Measurements from ENCODE around the gene MTUS2. TPM values are rescaled to one million over a fixed set of nuclear protein-coding genes. Genes with fewer than 3 reads are reported as not detected.

MTUS2 gene
- total RNA-seq, 1 donor from 2014 or later: 4.1 TPM

DNA sequence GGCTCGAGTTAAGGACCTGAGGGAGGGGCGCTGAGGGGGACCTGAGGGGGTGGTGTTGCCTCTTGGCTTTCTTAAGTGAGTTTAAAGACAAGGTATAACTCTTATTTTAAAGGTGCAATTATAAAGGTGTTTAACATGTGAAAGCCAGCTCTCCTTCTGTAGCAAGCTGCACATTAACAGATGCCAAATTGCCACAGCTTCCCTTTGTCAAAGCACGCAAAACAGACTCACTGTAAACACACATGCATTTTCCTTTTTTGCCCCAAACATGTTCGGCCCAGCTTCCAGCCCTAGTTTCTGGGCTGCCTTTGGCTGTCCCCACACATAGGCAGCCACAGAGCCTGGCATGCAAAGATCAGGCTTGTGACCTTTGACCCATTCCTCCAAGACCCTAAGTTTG, 663.5 kb downstream of the MTUS2 start:
- H3K4me1 Mint-ChIP-seq (ENCODE audit: unreplicated experiment): peaks cover 13% of the 10 kb centered on the region
- H3K27ac Mint-ChIP-seq: no peak overlapping the region
- no peaks in the 10 kb centered on the region for H3K9me3 Mint-ChIP-seq
- peaks cover 4% of the 10 kb centered on the region for H3K27me3 Mint-ChIP-seq
- H3K36me3 Mint-ChIP-seq: no peaks in the 10 kb centered on the region
- DNase-seq (ENCODE audit: extremely low spot score, unreplicated experiment): no peak
- no peak overlapping the region for H3K4me3 Mint-ChIP-seq
- TF ChIP-seq, protein P1, sequence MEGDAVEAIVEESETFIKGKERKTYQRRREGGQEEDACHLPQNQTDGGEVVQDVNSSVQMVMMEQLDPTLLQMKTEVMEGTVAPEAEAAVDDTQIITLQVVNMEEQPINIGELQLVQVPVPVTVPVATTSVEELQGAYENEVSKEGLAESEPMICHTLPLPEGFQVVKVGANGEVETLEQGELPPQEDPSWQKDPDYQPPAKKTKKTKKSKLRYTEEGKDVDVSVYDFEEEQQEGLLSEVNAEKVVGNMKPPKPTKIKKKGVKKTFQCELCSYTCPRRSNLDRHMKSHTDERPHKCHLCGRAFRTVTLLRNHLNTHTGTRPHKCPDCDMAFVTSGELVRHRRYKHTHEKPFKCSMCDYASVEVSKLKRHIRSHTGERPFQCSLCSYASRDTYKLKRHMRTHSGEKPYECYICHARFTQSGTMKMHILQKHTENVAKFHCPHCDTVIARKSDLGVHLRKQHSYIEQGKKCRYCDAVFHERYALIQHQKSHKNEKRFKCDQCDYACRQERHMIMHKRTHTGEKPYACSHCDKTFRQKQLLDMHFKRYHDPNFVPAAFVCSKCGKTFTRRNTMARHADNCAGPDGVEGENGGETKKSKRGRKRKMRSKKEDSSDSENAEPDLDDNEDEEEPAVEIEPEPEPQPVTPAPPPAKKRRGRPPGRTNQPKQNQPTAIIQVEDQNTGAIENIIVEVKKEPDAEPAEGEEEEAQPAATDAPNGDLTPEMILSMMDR (conservative IDR thresholded peaks at IDR 0.05): no peak

DNA sequence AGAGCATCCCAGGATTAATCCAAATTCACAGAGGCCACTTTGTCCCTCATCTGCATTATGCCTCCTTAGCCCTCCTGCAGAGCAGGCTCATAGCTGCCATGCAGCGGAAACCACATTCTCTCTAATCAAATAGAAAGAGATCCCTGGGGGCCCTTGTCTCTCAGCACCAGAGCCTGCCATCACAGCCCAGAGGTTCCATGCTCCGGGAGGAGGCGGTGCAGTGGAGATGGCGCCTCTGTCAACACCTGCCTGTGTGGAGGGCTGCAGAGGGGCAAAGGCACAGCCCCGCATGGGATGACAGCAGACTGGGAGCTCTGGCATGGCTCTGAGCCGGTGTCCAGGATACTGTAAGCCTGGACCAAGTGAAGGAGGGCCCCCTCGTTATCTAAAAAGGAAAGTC, 664.1 kb downstream of the MTUS2 start:
- DNase-seq (ENCODE audit: extremely low spot score, unreplicated experiment): no peak
- TF ChIP-seq, protein P1 (conservative IDR thresholded peaks at IDR 0.05): no peak
- Mint-ChIP-seq H3K27me3 (peaks cover 4% of the 10 kb centered on the region), H3K36me3 (no peaks in the 10 kb centered on the region), H3K4me3 (no peak overlapping the region), H3K9me3 (no peaks in the 10 kb centered on the region), H3K27ac (no peak overlapping the region), H3K4me1 (ENCODE audit: unreplicated experiment) (peaks cover 13% of the 10 kb centered on the region)

DNA sequence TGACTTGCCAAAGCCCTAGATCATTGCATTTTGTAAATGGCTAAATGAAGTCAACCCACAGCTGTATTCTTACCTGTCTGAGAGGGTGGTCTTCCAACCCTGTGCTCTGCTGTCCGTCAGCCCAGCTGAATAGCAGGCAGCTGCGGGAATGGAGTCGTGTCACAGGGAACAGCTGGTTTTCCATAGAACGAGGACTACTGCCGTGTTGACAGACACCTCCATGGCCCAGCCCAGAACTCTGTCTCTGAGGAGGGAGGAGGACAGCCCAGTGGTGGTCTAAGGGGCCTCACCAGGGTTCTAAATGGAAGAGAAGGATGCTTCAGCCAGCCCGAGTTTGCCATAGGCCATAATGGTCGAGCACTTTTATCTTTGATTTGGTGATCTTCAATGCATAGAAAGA, 664.7 kb downstream of the MTUS2 start:
- H3K27ac Mint-ChIP-seq: no peak overlapping the region
- DNase-seq (ENCODE audit: extremely low spot score, unreplicated experiment): no peak
- H3K4me3 Mint-ChIP-seq: no peak overlapping the region
- H3K4me1 Mint-ChIP-seq (ENCODE audit: unreplicated experiment): peaks cover 15% of the 10 kb centered on the region
- no peaks in the 10 kb centered on the region for H3K9me3 Mint-ChIP-seq
- no peaks in the 10 kb centered on the region for H3K36me3 Mint-ChIP-seq
- TF ChIP-seq, protein P1 (conservative IDR thresholded peaks at IDR 0.05): no peak
- peaks cover 4% of the 10 kb centered on the region for H3K27me3 Mint-ChIP-seq

DNA sequence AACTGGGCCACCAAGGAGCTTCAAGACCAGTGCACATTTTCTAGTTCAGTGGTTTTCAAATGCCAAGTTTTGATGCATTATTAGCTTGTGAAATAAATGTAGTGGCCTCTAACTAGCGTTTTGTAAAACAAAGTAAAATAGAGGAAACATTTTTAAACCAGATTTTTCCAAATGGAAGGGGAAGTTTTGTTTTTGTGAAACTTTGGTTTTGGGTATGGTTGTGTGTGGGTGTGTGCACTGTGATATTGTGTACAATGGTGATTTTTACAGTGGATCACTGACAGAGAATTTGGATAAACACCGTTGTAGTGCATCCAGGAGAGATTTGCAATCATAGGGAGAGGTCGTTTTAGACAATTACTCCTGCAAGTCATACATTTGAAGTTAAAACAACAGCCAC, 666.4 kb downstream of the MTUS2 start:
- Mint-ChIP-seq H3K36me3 (no peaks in the 10 kb centered on the region), H3K4me3 (no peak overlapping the region), H3K9me3 (no peaks in the 10 kb centered on the region), H3K27me3 (no peaks in the 10 kb centered on the region), H3K27ac (no peak overlapping the region), H3K4me1 (ENCODE audit: unreplicated experiment) (peaks cover 17% of the 10 kb centered on the region)
- TF ChIP-seq, protein P1 (conservative IDR thresholded peaks at IDR 0.05): no peak
- no peak for DNase-seq (ENCODE audit: extremely low spot score, unreplicated experiment)

DNA sequence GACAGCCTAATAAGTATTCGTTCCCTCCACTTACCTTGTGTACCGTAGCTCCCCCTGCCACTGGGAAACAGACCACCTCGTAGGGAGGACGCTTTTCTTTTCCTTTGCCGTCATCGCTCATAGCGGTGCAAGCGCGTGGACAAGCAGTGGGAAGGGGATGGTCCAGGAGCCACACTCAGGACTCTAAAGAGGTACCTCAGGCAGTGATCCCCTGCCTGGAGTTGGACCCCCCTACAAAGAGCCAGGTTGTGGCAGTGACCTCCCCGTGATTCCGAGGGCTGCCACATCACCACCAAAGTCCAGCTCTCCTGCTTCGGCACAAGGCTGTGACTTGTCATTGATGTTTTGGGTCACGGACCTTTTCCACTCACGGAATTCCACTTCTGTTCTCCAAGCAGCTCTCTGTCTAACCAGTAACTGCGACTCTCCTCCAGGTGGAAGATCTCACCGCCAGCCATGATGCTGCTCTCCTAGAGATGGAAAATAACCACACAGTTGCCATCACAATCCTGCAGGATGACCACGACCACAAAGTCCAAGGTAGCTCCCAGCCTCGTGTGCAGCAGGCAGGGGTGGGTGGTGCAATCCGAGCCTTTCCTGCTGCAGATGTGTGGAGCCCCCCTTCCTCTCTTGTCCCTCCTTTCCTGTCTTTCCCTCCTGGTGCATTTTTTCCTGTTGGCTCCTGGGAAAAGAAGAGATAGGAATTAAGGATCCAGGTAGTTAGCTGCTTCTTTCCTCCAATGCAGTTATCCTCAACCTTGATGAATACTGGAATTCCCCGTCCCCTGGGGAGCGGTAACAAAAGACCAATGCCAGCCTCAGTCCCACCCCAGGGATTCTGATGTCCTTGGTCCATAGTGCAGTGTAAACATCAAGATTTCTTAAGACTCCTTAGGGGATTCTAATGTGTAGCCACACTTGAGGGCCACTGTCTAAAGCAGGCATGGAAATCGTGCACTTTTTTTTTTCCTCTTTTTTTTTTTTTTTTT, 667.6 kb downstream of the MTUS2 start:
- H3K27me3 Mint-ChIP-seq: no peaks in the 10 kb centered on the region
- TF ChIP-seq, protein P1 (conservative IDR thresholded peaks at IDR 0.05): no peak
- DNase-seq (ENCODE audit: extremely low spot score, unreplicated experiment): no peak
- H3K4me3 Mint-ChIP-seq: no peak overlapping the region
- no peaks in the 10 kb centered on the region for H3K9me3 Mint-ChIP-seq
- no peaks in the 10 kb centered on the region for H3K36me3 Mint-ChIP-seq
- H3K4me1 Mint-ChIP-seq (ENCODE audit: unreplicated experiment): peaks cover 14% of the 10 kb centered on the region
- no peak overlapping the region for H3K27ac Mint-ChIP-seq
